RPMI7951 (cell line): ENCODE data around the gene SLC45A1. TPM values are rescaled to one million over a fixed set of nuclear protein-coding genes. Genes with fewer than 3 reads are reported as not detected.

ENCODE experiments used
- DNase-seq: peaks from one replicate; pipeline ENCODE4 v3.0.0-alpha.2; 2012; ENCODE audit warnings: low read depth
- total RNA-seq: library from RNA; depleted of rRNA; stranded (reverse); fragments of >200 nt; shearing (Covaris generic); gene quantifications from 2 replicates; pipeline ENCODE4 v1.2.3, GENCODE V29; 2014

Gene SLC45A1
- total RNA-seq, 1 experiment from 2014 or later: 0.84 TPM

DNA sequence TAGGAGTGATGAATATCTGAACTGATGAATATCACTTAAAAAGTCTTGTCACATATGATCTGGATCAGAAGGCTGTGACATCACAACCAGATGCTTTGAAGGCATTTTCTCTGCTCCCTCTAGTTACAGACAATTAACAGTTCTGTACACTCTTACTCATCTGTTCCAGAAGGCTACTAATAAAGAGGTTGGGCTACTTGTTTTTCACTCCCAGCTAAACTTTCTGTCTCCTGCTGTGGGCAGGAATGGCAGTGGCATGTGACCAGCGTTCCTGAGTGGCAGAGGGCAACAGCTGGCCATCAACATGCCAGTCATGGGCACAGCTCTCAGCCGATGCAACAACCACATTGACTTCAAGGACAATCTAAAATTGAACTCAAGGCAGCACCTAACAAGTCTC is 66.7 kb downstream of the SLC45A1 start:
- peak; percentile 20 for DNase-seq

DNA sequence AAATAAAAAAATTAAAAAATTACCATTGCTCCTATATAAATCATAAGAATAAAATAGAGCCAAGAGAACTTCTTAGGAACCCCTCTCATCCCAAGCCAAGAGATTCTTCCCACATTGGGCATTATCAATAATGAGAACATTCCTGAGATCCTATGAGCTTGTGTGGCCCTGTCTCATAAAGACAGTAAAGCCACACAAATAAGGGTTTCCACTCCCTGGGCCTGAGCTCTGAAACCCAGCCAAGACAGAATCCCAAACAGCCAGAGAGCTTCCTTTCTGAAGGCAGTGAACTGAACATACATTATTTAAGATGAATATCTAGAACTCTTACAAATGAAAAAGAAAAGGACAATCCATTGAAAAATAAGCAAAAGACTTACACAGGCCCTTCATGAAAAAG is 68.3 kb downstream of the SLC45A1 start:
- DNase-seq: no peak

DNA sequence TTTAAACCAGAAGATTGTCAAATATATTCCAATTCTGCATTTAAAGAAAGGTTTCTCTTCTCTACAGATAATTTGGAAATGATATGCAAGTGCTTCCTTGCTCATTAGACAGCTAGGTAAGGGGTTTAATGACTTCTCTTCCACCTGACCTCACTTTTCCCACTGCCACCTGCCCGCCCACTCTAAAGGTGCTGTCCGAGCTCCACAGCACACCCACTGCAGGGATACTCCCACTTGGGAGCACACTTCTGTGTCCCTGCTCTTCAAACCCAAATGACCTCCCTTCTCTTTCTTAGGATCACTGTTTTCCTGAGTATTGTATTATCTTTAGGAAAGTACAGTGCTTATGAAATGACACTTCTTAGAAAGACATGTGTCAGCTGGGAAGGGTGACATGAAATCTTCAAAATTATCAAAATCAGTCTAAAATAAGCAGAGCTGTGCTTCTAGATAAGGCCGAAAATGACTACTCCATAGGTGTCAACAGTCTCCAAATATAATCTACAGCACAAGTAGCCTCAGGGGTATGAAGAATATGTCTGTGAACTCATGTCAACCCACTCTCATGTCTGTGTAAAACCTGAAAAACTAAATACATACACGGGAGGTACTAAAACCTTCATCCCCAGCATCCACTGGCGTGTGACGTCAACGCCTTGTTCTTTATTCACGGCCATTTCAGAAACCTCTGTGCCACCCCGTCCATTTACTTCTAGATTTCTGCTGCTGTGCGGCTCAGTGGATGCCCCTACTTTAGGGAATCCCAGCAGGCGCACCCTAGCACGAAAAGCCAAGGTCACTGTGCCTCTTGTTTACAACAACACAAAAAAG is 71.0 kb downstream of the SLC45A1 start:
- no peak for DNase-seq

DNA sequence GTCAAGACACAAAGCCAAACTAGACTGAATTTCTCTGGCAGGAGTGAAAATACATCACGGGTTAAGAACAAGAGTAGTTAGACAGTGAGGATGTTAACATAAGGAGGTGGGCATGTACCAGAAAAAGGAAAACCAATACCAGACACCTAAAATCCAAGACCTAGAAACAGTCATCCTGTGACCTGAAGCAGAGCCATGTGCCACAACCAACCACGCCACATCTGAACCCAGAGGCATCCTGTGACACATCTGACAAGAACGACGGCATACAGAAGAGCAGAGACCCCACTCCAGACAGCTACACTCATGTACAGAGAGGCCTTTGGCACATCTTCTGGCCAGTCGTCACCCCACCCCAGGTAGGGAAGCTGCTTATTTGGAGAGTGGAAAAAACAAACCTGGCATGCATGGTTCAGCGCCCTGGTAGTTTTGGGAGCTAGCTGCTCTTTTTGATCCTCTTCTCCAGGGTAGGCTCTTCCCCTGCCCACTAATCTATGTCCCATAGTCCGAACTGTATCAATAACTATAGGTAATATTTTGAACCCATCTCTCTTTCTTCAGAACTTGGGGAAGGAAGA is 72.1 kb downstream of the SLC45A1 start:
- DNase-seq: no peak

DNA sequence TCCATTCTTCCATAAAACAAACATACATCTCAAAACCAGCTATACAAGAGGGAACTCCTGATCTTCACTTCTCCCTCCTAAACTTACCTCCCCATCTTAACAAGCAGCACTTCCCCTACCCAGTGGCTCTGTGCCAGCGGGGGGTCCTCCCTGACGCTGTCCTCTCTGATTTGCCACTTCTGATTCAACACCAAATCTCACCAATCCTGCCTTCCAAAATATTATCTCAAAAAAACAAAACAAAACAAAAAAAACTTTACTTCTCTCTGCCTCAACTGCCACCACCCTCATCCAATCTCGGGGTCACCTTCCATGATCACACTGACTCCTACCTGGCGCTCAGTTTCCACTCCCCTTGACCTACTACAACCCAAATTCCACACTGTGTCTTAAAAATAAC is 72.8 kb downstream of the SLC45A1 start:
- no peak for DNase-seq

DNA sequence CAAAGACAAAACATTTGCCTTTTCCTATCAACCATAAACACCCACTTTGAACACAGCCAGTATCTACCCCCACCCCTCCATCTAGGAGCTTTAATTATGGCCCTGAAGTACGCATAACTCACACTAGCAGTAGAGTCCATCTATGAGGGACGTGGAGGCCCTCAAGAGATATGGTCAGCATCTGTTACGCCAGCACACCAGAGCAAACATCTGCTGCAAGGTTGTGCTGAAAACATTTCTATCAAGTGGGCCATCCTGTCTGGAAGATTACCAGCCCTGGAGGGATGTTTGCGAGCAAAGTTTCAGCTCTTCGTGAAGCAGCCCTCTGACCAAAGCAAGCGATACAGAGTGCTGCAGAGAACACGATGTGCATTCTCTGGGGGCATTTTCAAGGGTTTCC is 74.6 kb downstream of the SLC45A1 start:
- DNase-seq: no peak
